ENCODE results near the gene EYS. TPM values are rescaled to one million over a fixed set of nuclear protein-coding genes. Genes with fewer than 3 reads are reported as not detected.

Gene EYS
- total RNA-seq, 1 experiment from 2014 or later = not detected

DNA sequence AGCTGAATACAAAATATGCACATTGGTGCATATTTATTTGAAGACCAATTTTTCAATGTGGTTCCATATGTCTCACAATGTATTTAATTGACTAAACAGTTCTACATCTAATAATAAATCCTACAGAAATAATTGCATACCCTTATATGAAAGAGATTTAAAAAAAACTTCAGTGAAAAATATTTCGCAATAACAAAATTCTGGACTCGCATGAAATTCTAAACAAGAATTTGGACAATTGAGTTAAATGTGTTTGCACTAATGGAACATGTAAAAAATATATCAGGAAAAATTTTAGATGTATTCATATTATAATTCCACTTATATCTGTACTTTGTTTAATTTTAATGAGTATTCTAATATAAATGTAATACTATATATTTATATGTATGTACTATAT, 1003.1 kb downstream of the EYS start:
- H3K4me1 ChIP-seq = no peaks in the 10 kb centered on the region
- POLR2A ChIA-PET = no interaction called here
- H3K4me3 ChIP-seq (ENCODE audit: low read depth, low read length) = no peak overlapping the region
- Mint-ChIP-seq H3K9me3 (ENCODE audit: unreplicated experiment) (no peaks in the 10 kb centered on the region), H3K4me1 (ENCODE audit: low read depth, unreplicated experiment) (no peaks in the 10 kb centered on the region), H3K27me3 (ENCODE audit: insufficient read depth, unreplicated experiment) (no peaks in the 10 kb centered on the region), H3K4me3 (ENCODE audit: unreplicated experiment) (no peak overlapping the region), H3K36me3 (ENCODE audit: insufficient read depth, unreplicated experiment) (no peaks in the 10 kb centered on the region), H3K27ac (ENCODE audit: unreplicated experiment) (no peak overlapping the region)
- no peaks in the 10 kb centered on the region for H3K27me3 ChIP-seq (replicated peaks; ENCODE audit: control insufficient read depth, insufficient read depth, low read length)
- no peaks in the 10 kb centered on the region for H3K36me3 ChIP-seq (ENCODE audit: control insufficient read depth, insufficient read depth, low read length)
- no peak for DNase-seq
- CTCF ChIA-PET = no interaction called here
- intact Hi-C loops (cut with micrococcal nuclease; ENCODE audit: unreplicated experiment) = no loop called here
- no peaks in the 10 kb centered on the region for H3K9me3 ChIP-seq
- BruUV-seq (replicated peaks) = no TSS peak
- TF ChIP-seq, protein P1, sequence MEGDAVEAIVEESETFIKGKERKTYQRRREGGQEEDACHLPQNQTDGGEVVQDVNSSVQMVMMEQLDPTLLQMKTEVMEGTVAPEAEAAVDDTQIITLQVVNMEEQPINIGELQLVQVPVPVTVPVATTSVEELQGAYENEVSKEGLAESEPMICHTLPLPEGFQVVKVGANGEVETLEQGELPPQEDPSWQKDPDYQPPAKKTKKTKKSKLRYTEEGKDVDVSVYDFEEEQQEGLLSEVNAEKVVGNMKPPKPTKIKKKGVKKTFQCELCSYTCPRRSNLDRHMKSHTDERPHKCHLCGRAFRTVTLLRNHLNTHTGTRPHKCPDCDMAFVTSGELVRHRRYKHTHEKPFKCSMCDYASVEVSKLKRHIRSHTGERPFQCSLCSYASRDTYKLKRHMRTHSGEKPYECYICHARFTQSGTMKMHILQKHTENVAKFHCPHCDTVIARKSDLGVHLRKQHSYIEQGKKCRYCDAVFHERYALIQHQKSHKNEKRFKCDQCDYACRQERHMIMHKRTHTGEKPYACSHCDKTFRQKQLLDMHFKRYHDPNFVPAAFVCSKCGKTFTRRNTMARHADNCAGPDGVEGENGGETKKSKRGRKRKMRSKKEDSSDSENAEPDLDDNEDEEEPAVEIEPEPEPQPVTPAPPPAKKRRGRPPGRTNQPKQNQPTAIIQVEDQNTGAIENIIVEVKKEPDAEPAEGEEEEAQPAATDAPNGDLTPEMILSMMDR (IDR thresholded peaks at IDR 0.05; ENCODE audit: insufficient read depth in 1 of 2, low read depth in 1 of 2, low read length in 1 of 2, severe bottlenecking in 1 of 2, unreplicated experiment in 1 of 2) = no peak

DNA sequence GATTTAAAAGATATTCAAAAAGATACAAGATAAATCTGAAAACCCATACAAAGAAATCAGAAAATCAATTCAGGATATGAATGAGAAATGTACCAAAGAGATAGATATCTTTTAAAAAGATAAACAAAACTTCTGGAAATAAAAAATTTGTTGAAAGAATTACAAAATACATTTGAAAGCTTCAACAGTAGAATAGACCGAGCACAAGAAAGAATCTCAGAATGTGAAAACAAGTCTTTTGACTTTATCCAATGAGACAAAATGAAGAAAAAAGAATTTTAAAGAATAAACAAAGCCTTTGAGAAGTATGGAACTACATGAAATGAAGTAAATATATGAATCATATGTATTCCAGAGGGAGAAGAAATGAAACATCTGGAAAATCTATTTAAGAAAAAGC, 1011.0 kb downstream of the EYS start:
- Histone ChIP-seq H3K36me3 (ENCODE audit: control insufficient read depth, insufficient read depth, low read length) (no peaks in the 10 kb centered on the region), H3K9me3 (no peaks in the 10 kb centered on the region; the same call in 1 of the 2 replicates), H3K4me1 (no peaks in the 10 kb centered on the region), H3K4me3 (ENCODE audit: low read depth, low read length) (no peak overlapping the region), H3K27me3 (replicated peaks; ENCODE audit: control insufficient read depth, insufficient read depth, low read length) (no peaks in the 10 kb centered on the region)
- Mint-ChIP-seq H3K4me3 (ENCODE audit: unreplicated experiment) (no peak overlapping the region), H3K27ac (ENCODE audit: unreplicated experiment) (no peak overlapping the region), H3K4me1 (ENCODE audit: low read depth, unreplicated experiment) (no peaks in the 10 kb centered on the region), H3K36me3 (ENCODE audit: insufficient read depth, unreplicated experiment) (no peaks in the 10 kb centered on the region), H3K9me3 (ENCODE audit: unreplicated experiment) (peaks cover 23% of the 10 kb centered on the region), H3K27me3 (ENCODE audit: insufficient read depth, unreplicated experiment) (no peaks in the 10 kb centered on the region)
- TF ChIP-seq, protein P1 (IDR thresholded peaks at IDR 0.05; ENCODE audit: insufficient read depth in 1 of 2, low read depth in 1 of 2, low read length in 1 of 2, severe bottlenecking in 1 of 2, unreplicated experiment in 1 of 2) = no peak
- BruUV-seq (replicated peaks) = no TSS peak
- intact Hi-C loops (cut with micrococcal nuclease; ENCODE audit: unreplicated experiment) = no loop called here
- no peak for DNase-seq
- ChIA-PET CTCF (no interaction called here), POLR2A (no interaction called here)

DNA sequence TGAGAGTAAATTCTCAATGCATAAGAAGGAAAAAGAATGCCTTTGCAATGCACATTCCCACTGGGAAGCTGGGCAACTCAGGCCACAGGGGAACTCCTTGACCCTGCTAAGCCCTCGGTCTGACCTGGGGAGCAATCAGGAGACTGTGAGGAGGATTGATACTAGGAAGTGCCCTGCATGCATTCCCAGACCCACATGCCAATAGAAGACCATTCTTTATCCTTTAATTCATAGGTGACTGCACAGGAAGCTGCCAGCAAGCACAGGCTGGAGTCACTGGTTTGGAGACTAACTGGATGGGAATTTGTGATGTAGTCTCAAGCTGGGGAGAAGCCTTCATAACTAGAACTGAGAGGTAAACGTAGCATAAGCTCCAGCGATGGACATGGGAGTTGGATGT, 1012.7 kb downstream of the EYS start:
- ChIA-PET CTCF (no interaction called here), POLR2A (no interaction called here)
- no peak overlapping the region for H3K4me3 Mint-ChIP-seq (ENCODE audit: unreplicated experiment)
- no peaks in the 10 kb centered on the region for H3K27me3 Mint-ChIP-seq (ENCODE audit: insufficient read depth, unreplicated experiment)
- DNase-seq = no peak
- peaks cover 23% of the 10 kb centered on the region for H3K9me3 Mint-ChIP-seq (ENCODE audit: unreplicated experiment)
- TF ChIP-seq, protein P1 (IDR thresholded peaks at IDR 0.05; ENCODE audit: insufficient read depth in 1 of 2, low read depth in 1 of 2, low read length in 1 of 2, severe bottlenecking in 1 of 2, unreplicated experiment in 1 of 2) = no peak
- intact Hi-C loops (cut with micrococcal nuclease; ENCODE audit: unreplicated experiment) = no loop called here
- BruUV-seq (replicated peaks) = no TSS peak
- H3K4me1 ChIP-seq = no peaks in the 10 kb centered on the region
- H3K4me1 Mint-ChIP-seq (ENCODE audit: low read depth, unreplicated experiment) = no peaks in the 10 kb centered on the region
- no peak overlapping the region for H3K27ac Mint-ChIP-seq (ENCODE audit: unreplicated experiment)
- no peaks in the 10 kb centered on the region; the same call in 1 of the 2 replicates for H3K9me3 ChIP-seq
- no peaks in the 10 kb centered on the region for H3K36me3 ChIP-seq (ENCODE audit: control insufficient read depth, insufficient read depth, low read length)
- H3K4me3 ChIP-seq (ENCODE audit: low read depth, low read length) = no peak overlapping the region
- no peaks in the 10 kb centered on the region for H3K36me3 Mint-ChIP-seq (ENCODE audit: insufficient read depth, unreplicated experiment)
- H3K27me3 ChIP-seq (replicated peaks; ENCODE audit: control insufficient read depth, insufficient read depth, low read length) = no peaks in the 10 kb centered on the region

Data from Caco-2 (cell line).